ENCODE results near the gene NFIX.

The NFIX gene

GRCh38 chr19:13002166-13002898 is 7.1 kb downstream of the NFIX start:
- H2AFZ ChIP-seq (ENCODE audit: low read depth, low read length), result no peak overlapping the region
- no peak overlapping the region for H3K4me2 ChIP-seq (ENCODE audit: insufficient read depth, low read length)
- H3K27me3 ChIP-seq (ENCODE audit: insufficient read depth, low read length, poor library complexity), result no peaks in the 10 kb centered on the region
- H3K9me3 ChIP-seq (ENCODE audit: insufficient read depth, low read length, severe bottlenecking), result no peaks in the 10 kb centered on the region
- DNase-seq (no peak), ATAC-seq (ENCODE audit: insufficient read depth, low read depth) (no peak)
- no peak overlapping the region for H3K9ac ChIP-seq (ENCODE audit: low read depth, low read length)
- H3K27ac ChIP-seq (ENCODE audit: low read length), result no peak overlapping the region
- H3K36me3 ChIP-seq (ENCODE audit: insufficient read depth, low read length), result no peaks in the 10 kb centered on the region
- no peaks in the 10 kb centered on the region for H3K79me2 ChIP-seq (ENCODE audit: insufficient read depth, low read length)
- no peak overlapping the region for H3K4me3 ChIP-seq (ENCODE audit: low read depth in 1 of 2, low read length in 2 of 2)
- H3K4me1 ChIP-seq (ENCODE audit: insufficient read depth, low read length), result no peaks in the 10 kb centered on the region
- TF ChIP-seq CTCF (IDR thresholded peaks at IDR 0.05; ENCODE audit: borderline replicate concordance, extremely low read depth, low read length, poor library complexity, severe bottlenecking) (no peak), EZH2 (IDR thresholded peaks at IDR 0.05; ENCODE audit: borderline replicate concordance, low read depth, low read length, severe bottlenecking) (no peak)
- peaks cover 30% of the 10 kb centered on the region for H4K20me1 ChIP-seq (ENCODE audit: insufficient read depth, low read length)

- Histone ChIP-seq H4K20me1 (ENCODE audit: insufficient read depth, low read length) (peaks cover 25% of the 10 kb centered on the region), H3K79me2 (ENCODE audit: insufficient read depth, low read length) (no peaks in the 10 kb centered on the region), H3K4me3 (ENCODE audit: low read depth in 1 of 2, low read length in 2 of 2) (no peak overlapping the region), H3K9ac (ENCODE audit: low read depth, low read length) (no peak overlapping the region), H3K36me3 (ENCODE audit: insufficient read depth, low read length) (no peaks in the 10 kb centered on the region), H3K9me3 (ENCODE audit: insufficient read depth, low read length, severe bottlenecking) (no peaks in the 10 kb centered on the region), H3K4me1 (ENCODE audit: insufficient read depth, low read length) (no peaks in the 10 kb centered on the region), H3K27ac (ENCODE audit: low read length) (no peak overlapping the region), H3K27me3 (ENCODE audit: insufficient read depth, low read length, poor library complexity) (no peaks in the 10 kb centered on the region), H2AFZ (ENCODE audit: low read depth, low read length) (no peak overlapping the region), H3K4me2 (ENCODE audit: insufficient read depth, low read length) (no peak overlapping the region)
- TF ChIP-seq CTCF (IDR thresholded peaks at IDR 0.05; ENCODE audit: borderline replicate concordance, extremely low read depth, low read length, poor library complexity, severe bottlenecking) (no peak), EZH2 (IDR thresholded peaks at IDR 0.05; ENCODE audit: borderline replicate concordance, low read depth, low read length, severe bottlenecking) (no peak)
- ATAC-seq (ENCODE audit: insufficient read depth, low read depth) (no peak), DNase-seq (no peak)
These were observed 7.8 kb downstream of the NFIX start for GRCh38 chr19:13003081-13003480.

GRCh38 chr19:13004273-13004672 is 9.0 kb downstream of the NFIX start:
- H3K36me3 ChIP-seq (ENCODE audit: insufficient read depth, low read length), result no peaks in the 10 kb centered on the region
- no peak overlapping the region for H3K9ac ChIP-seq (ENCODE audit: low read depth, low read length)
- DNase-seq (no peak), ATAC-seq (ENCODE audit: insufficient read depth, low read depth) (no peak)
- no peak overlapping the region for H3K4me2 ChIP-seq (ENCODE audit: insufficient read depth, low read length)
- H3K27me3 ChIP-seq (ENCODE audit: insufficient read depth, low read length, poor library complexity), result no peaks in the 10 kb centered on the region
- no peak overlapping the region for H3K27ac ChIP-seq (ENCODE audit: low read length)
- no peaks in the 10 kb centered on the region for H3K4me1 ChIP-seq (ENCODE audit: insufficient read depth, low read length)
- no peaks in the 10 kb centered on the region for H3K9me3 ChIP-seq (ENCODE audit: insufficient read depth, low read length, severe bottlenecking)
- H3K4me3 ChIP-seq (ENCODE audit: low read depth in 1 of 2, low read length in 2 of 2), result no peak overlapping the region
- TF ChIP-seq CTCF (IDR thresholded peaks at IDR 0.05; ENCODE audit: borderline replicate concordance, extremely low read depth, low read length, poor library complexity, severe bottlenecking) (no peak), EZH2 (IDR thresholded peaks at IDR 0.05; ENCODE audit: borderline replicate concordance, low read depth, low read length, severe bottlenecking) (no peak)
- H4K20me1 ChIP-seq (ENCODE audit: insufficient read depth, low read length), result peaks cover 25% of the 10 kb centered on the region
- H2AFZ ChIP-seq (ENCODE audit: low read depth, low read length), result no peak overlapping the region
- H3K79me2 ChIP-seq (ENCODE audit: insufficient read depth, low read length), result no peaks in the 10 kb centered on the region
